Activated CD8-positive, alpha-beta T cell treated with anti-CD3 and anti-CD28 coated beads for 36 hours (primary cell): ENCODE data around the gene AP2A2. TPM values are rescaled to one million over a fixed set of nuclear protein-coding genes. Genes with fewer than 3 reads are reported as not detected.

Experiments
- ATAC-seq: fragments of 200-7000 bp; cut with Tn5 transposase; one replicate; pipeline ENCODE4 v1.10.0; 2021; ENCODE audit warnings: mild to moderate bottlenecking, moderate library complexity
- CTCF ChIA-PET: fragments of 350-600 bp; sonication (Branson Sonifier 250); formaldehyde crosslinking; loops from one replicate; lab custom pipeline; 2021; ENCODE audit warnings: antibody characterized with exemption; lab: Charles Lee
- POLR2A ChIA-PET: fragments of 350-600 bp; sonication (Branson Sonifier 250); formaldehyde crosslinking; loops from one replicate; lab custom pipeline; 2021; ENCODE audit warnings: antibody characterized with exemption; lab: Charles Lee
- DNase-seq: peaks from one replicate; pipeline ENCODE4 v3.0.0-alpha.2; 2020
- H3K27ac Mint-ChIP-seq: one replicate; pipeline ENCODE4 v1.8.0; 2021; ENCODE audit warnings: mild to moderate bottlenecking, mixed read lengths
- H3K27me3 Mint-ChIP-seq: one replicate; pipeline ENCODE4 v1.8.0; 2021; ENCODE audit warnings: mixed read lengths
- H3K36me3 Mint-ChIP-seq: one replicate; pipeline ENCODE4 v1.8.0; 2021; ENCODE audit warnings: low read depth, mixed read lengths
- H3K4me1 Mint-ChIP-seq: one replicate; pipeline ENCODE4 v1.8.0; 2021; ENCODE audit warnings: low read depth, mixed read lengths
- H3K4me3 Mint-ChIP-seq: one replicate; pipeline ENCODE4 v1.8.0; 2021; ENCODE audit warnings: mild to moderate bottlenecking, moderate library complexity, mixed read lengths
- H3K9me3 Mint-ChIP-seq: one replicate; pipeline ENCODE4 v1.8.0; 2021; ENCODE audit warnings: mixed read lengths
- CTCF ChIP-seq: fragments of 200-600 bp; IDR thresholded peaks from one replicate; pipeline ENCODE4 v1.8.0; 2022; ENCODE audit warnings: antibody characterized with exemption, mild to moderate bottlenecking
- intact Hi-C: fragments of 100-400 bp; cut with micrococcal nuclease; formaldehyde crosslinking; loops from one replicate; pipeline ENCODE4 v1.10.0; 2022
- total RNA-seq, 2 experiments: library from RNA; stranded (reverse); gene quantifications; one replicate each; pipeline ENCODE4 v1.2.3, GENCODE V29; 2021

The AP2A2 gene
- total RNA-seq, 2 experiments from 2014 or later = 34.0 to 34.6 TPM

GRCh38 chr11:905952-906351 lies 19.7 kb upstream of the AP2A2 start:
- CTCF ChIA-PET = interaction anchor here (1.0 kb wide), 1 partner anchor 57 kb away, joined by 3 read pairs; no protein-coding TSS in a partner anchor
- POLR2A ChIA-PET = no interaction called here
- Mint-ChIP-seq H3K4me3 (no peak overlapping the region), H3K27ac (no peak overlapping the region), H3K4me1 (peaks cover 15% of the 10 kb centered on the region), H3K9me3 (no peaks in the 10 kb centered on the region), H3K27me3 (no peaks in the 10 kb centered on the region), H3K36me3 (peaks cover 40% of the 10 kb centered on the region)
- ATAC-seq = no peak
- TF ChIP-seq CTCF = no peak
- intact Hi-C loops = no loop called here
- DNase-seq = no peak

GRCh38 chr11:907668-908067 lies 18.0 kb upstream of the AP2A2 start:
- Mint-ChIP-seq H3K36me3 (peaks cover 28% of the 10 kb centered on the region), H3K4me1 (peaks cover 19% of the 10 kb centered on the region), H3K27ac (no peak overlapping the region), H3K9me3 (no peaks in the 10 kb centered on the region), H3K27me3 (no peaks in the 10 kb centered on the region), H3K4me3 (no peak overlapping the region)
- ATAC-seq (no peak), DNase-seq (no peak)
- intact Hi-C loops = no loop called here
- POLR2A ChIA-PET = no interaction called here
- CTCF ChIA-PET = interaction anchor here (1.0 kb wide), 1 partner anchor 59 kb away, joined by 3 read pairs; no protein-coding TSS in a partner anchor
- no peak for TF ChIP-seq CTCF

GRCh38 chr11:908273-908672 lies 17.4 kb upstream of the AP2A2 start:
- H3K9me3 Mint-ChIP-seq = no peaks in the 10 kb centered on the region
- CTCF ChIA-PET = no interaction called here
- peaks cover 19% of the 10 kb centered on the region for H3K4me1 Mint-ChIP-seq

GRCh38 chr11:909406-909805 lies 16.3 kb upstream of the AP2A2 start:
- Mint-ChIP-seq H3K27ac (peak overlapping the region; percentile 87), H3K4me1 (peaks cover 19% of the 10 kb centered on the region), H3K9me3 (no peaks in the 10 kb centered on the region), H3K36me3 (peaks cover 15% of the 10 kb centered on the region), H3K27me3 (no peaks in the 10 kb centered on the region), H3K4me3 (peak overlapping the region; percentile 93)
- ChIA-PET CTCF (no interaction called here), POLR2A (interaction anchor here (0.5 to 2.1 kb wide), 4 partner anchors 14 to 66 kb away, joined by 3 to 6 read pairs (median 3); partner anchors contain the start of gene TSPAN4)
- intact Hi-C loops = no loop called here
- ATAC-seq = no peak
- DNase-seq = no peak
- no peak for TF ChIP-seq CTCF

More at GRCh38 chr11:908273-908672, 17.4 kb upstream of the AP2A2 start:
- no peak for DNase-seq
- H3K4me3 Mint-ChIP-seq = peak overlapping the region; percentile 93
- no peak for TF ChIP-seq CTCF
- no peak for ATAC-seq
- H3K27me3 Mint-ChIP-seq = no peaks in the 10 kb centered on the region
- POLR2A ChIA-PET = no interaction called here
- no peak overlapping the region for H3K27ac Mint-ChIP-seq
- peaks cover 23% of the 10 kb centered on the region for H3K36me3 Mint-ChIP-seq
- intact Hi-C loops = no loop called here

GRCh38 chr11:910044-910588 lies 15.6 kb upstream of the AP2A2 start:
- peak; percentile 59 for DNase-seq
- H3K36me3 Mint-ChIP-seq = peaks cover 8% of the 10 kb centered on the region
- ChIA-PET CTCF (interaction anchor here (0.6 to 1.6 kb wide), 3 partner anchors 15 to 141 kb away, joined by 3 to 5 read pairs (median 3); partner anchors contain the start of gene AP2A2), POLR2A (interaction anchor here (0.8 to 2.1 kb wide), 7 partner anchors 9 to 67 kb away, joined by 3 to 6 read pairs (median 3); partner anchors contain the start of gene TSPAN4)
- H3K4me3 Mint-ChIP-seq = peak overlapping the region; percentile 93
- no peaks in the 10 kb centered on the region for H3K9me3 Mint-ChIP-seq
- intact Hi-C loops = no loop called here
- no peaks in the 10 kb centered on the region for H3K27me3 Mint-ChIP-seq
- TF ChIP-seq CTCF = no peak
- H3K4me1 Mint-ChIP-seq = peaks cover 19% of the 10 kb centered on the region
- ATAC-seq = no peak
- peak overlapping the region; percentile 87 for H3K27ac Mint-ChIP-seq
